GM23338 (cell line): ENCODE data around the gene AKR7A3. TPM values are rescaled to one million over a fixed set of nuclear protein-coding genes. Genes with fewer than 3 reads are reported as not detected.

Experiments used
- ATAC-seq: fragments of 200-7000 bp; cut with Tn5 transposase; 3 replicates; pipeline ENCODE4 v1.9.1; 2020
- DNase-seq: peaks from one replicate; pipeline ENCODE4 v3.0.0-alpha.2; 2015; ENCODE audit warnings: low spot score
- H2AFZ ChIP-seq: fragments of 200-600 bp; sonication (generic); 2 replicates; pipeline ENCODE4 v1.8.0; 2016; ENCODE audit warnings: antibody characterized with exemption, mild to moderate bottlenecking, moderate library complexity
- H3F3A ChIP-seq: fragments of 200-600 bp; sonication (generic); replicated peaks from 2 replicates; pipeline ENCODE4 v1.8.0; 2017; ENCODE audit warnings: antibody characterized with exemption, mixed run types, low read depth
- H3K27ac ChIP-seq: fragments of 200-600 bp; sonication (generic); 2 replicates; pipeline ENCODE4 v1.6.1; 2016; ENCODE audit warnings: low read depth
- H3K27me3 ChIP-seq: fragments of 200-600 bp; sonication (generic); 2 replicates; pipeline ENCODE4 v1.8.0; 2016; ENCODE audit warnings: mild to moderate bottlenecking, mixed run types, moderate library complexity; ENCODE audit not compliant: insufficient read depth
- H3K36me3 ChIP-seq: fragments of 200-600 bp; sonication (generic); 2 replicates; pipeline ENCODE4 v1.8.0; 2016; ENCODE audit warnings: mild to moderate bottlenecking; ENCODE audit not compliant: insufficient read depth
- H3K4me1 ChIP-seq: fragments of 200-600 bp; sonication (generic); 2 replicates; pipeline ENCODE4 v1.8.0; 2016; ENCODE audit warnings: mild to moderate bottlenecking, moderate library complexity; ENCODE audit not compliant: insufficient read depth
- H3K4me2 ChIP-seq: fragments of 200-600 bp; sonication (generic); 2 replicates; pipeline ENCODE4 v1.7.1; 2017; ENCODE audit warnings: mixed run types
- H3K4me3 ChIP-seq: fragments of 200-600 bp; sonication (generic); 2 replicates; pipeline ENCODE4 v1.6.1; 2016; ENCODE audit warnings: mixed run types
- H3K79me2 ChIP-seq: fragments of 200-600 bp; sonication (generic); replicated peaks from 2 replicates; pipeline ENCODE4 v1.8.0; 2017; ENCODE audit warnings: mild to moderate bottlenecking; ENCODE audit not compliant: insufficient read depth
- H3K9me2 ChIP-seq: fragments of 200-600 bp; sonication (generic); 2 replicates; pipeline ENCODE4 v1.8.0; 2017; ENCODE audit not compliant: insufficient read depth
- H4K20me1 ChIP-seq: fragments of 200-600 bp; sonication (generic); replicated peaks from 2 replicates; pipeline ENCODE4 v1.8.0; 2017; ENCODE audit warnings: mild to moderate bottlenecking; ENCODE audit not compliant: insufficient read depth
- H3K27ac Mint-ChIP-seq: 2 replicates; pipeline ENCODE4 v1.8.0; 2020; ENCODE audit warnings: inconsistent platforms, mild to moderate bottlenecking, moderate library complexity, mixed read lengths
- H3K27me3 Mint-ChIP-seq: 3 replicates; pipeline ENCODE4 v1.8.0; 2022; ENCODE audit warnings: low read depth, mild to moderate bottlenecking, moderate library complexity, mixed read lengths, inconsistent platforms; ENCODE audit not compliant: insufficient read depth, poor library complexity
- H3K36me3 Mint-ChIP-seq: 3 replicates; pipeline ENCODE4 v1.8.0; 2021; ENCODE audit warnings: low read depth, mild to moderate bottlenecking, inconsistent platforms, moderate library complexity, mixed read lengths
- H3K4me1 Mint-ChIP-seq: 3 replicates; pipeline ENCODE4 v1.8.0; 2020; ENCODE audit warnings: mild to moderate bottlenecking, inconsistent platforms, mixed read lengths
- H3K4me3 Mint-ChIP-seq: 3 replicates; pipeline ENCODE4 v1.8.0; 2021; ENCODE audit warnings: moderate library complexity, mild to moderate bottlenecking, inconsistent platforms, mixed read lengths
- H3K9me3 Mint-ChIP-seq: 3 replicates; pipeline ENCODE4 v1.8.0; 2020; ENCODE audit warnings: moderate library complexity, mild to moderate bottlenecking, inconsistent platforms, mixed read lengths
- CREB1 ChIP-seq: fragments of 250-450 bp; sonication (Bioruptor Pico); IDR thresholded peaks from 2 replicates; pipeline ENCODE4 v1.5.0; 2020; ENCODE audit warnings: low read depth, mild to moderate bottlenecking, moderate library complexity
- EZH2phosphoT487 ChIP-seq: fragments of 200-600 bp; sonication (generic); IDR thresholded peaks from one replicate; pipeline ENCODE4 v1.8.1; 2018; ENCODE audit warnings: antibody characterized with exemption; ENCODE audit not compliant: unreplicated experiment
- JUNB ChIP-seq: IDR thresholded peaks from one replicate; pipeline ENCODE4 v1.6.1; 2016; ENCODE audit warnings: antibody characterized with exemption; ENCODE audit not compliant: unreplicated experiment
- NANOG ChIP-seq: IDR thresholded peaks from 2 replicates; pipeline ENCODE4 v1.6.1; 2016; ENCODE audit warnings: antibody characterized with exemption, borderline replicate concordance
- POLR2AphosphoS5 ChIP-seq: IDR thresholded peaks from 2 replicates; pipeline ENCODE4 v1.6.1; 2016; ENCODE audit warnings: antibody characterized with exemption, low read depth
- STAT1 ChIP-seq: IDR thresholded peaks from one replicate; pipeline ENCODE4 v1.6.1; 2016; ENCODE audit warnings: antibody characterized with exemption; ENCODE audit not compliant: unreplicated experiment
- ZNF114 ChIP-seq: fragments of 250-450 bp; sonication (Bioruptor Pico); IDR thresholded peaks from 2 replicates; pipeline ENCODE4 v1.5.0; 2020; ENCODE audit warnings: mild to moderate bottlenecking, moderate library complexity
- polyA plus RNA-seq: library from polyadenylated mRNA; unstranded; fragments of >200 nt; fragmentation: Nextera tagmentation; extraction: Ambion mirVana; gene quantifications from 2 replicates; pipeline ENCODE4 v1.2.1, GENCODE V29; 2016
- total RNA-seq: library from RNA; depleted of rRNA; stranded (reverse); fragments of >200 nt; shearing (Covaris generic); gene quantifications from 2 replicates; pipeline ENCODE4 v1.2.3, GENCODE V29; 2014
- TF ChIP-seq, protein P1 (sequence below): IDR thresholded peaks from one replicate; pipeline ENCODE4 v1.6.1; 2018; ENCODE audit warnings: antibody characterized with exemption; ENCODE audit not compliant: unreplicated experiment
- TF ChIP-seq, protein P2 (sequence below): IDR thresholded peaks from 2 replicates; pipeline ENCODE4 v1.6.1; 2016; ENCODE audit warnings: antibody characterized with exemption
- TF ChIP-seq, protein P3 (sequence below): fragments of 250-450 bp; sonication (Bioruptor Pico); IDR thresholded peaks from 2 replicates; pipeline ENCODE4 v1.5.0; 2020; ENCODE audit warnings: mild to moderate bottlenecking, moderate library complexity
- TF ChIP-seq, protein P4 (sequence below), 2 experiments: fragments of 200-600 bp in 1 of 2; sonication (generic) in 1 of 2; conservative IDR thresholded peaks; 2 replicates each; pipeline versions ENCODE4 v1.5.1 to v1.6.1; 2016 to 2017; ENCODE audit warnings: antibody characterized with exemption in 2 of 2, low read depth in 2 of 2, mild to moderate bottlenecking in 2 of 2, moderate library complexity in 1 of 2

The AKR7A3 gene
- total and polyA plus RNA-seq, 2 experiments from 2014 or later: 0.14 to 0.86 TPM

DNA sequence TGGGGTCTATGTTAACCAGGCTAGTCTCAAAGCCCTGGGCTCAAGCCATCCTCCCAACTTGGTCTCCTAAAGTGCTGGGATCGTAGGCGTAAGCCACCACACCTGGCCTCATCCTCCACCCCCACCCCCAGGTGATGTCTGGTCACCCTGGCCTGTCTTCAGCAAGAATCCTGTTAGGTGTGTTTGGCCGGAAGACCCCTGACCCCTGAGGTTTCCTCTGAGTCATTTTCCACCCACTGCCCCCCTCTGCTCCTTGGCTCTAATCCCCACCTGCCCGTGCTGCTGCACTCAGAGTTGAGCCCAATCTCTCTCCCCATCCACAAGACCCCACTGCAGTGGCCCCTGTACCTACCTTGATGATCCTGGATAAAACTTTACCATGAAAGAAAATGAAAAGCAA lies 48.7 kb upstream of the AKR7A3 start:
- Histone ChIP-seq H3K27ac (no peak overlapping the region; the same call in 1 of the 2 replicates), H3K4me2 (peak overlapping the region; percentile 79; the same call in 1 of the 2 replicates), H3K9me2 (no peaks in the 10 kb centered on the region), H3K79me2 (no peaks in the 10 kb centered on the region), H2AFZ (no peak overlapping the region), H3K4me1 (peaks cover 11% of the 10 kb centered on the region), H3K27me3 (no peaks in the 10 kb centered on the region), H3K36me3 (no peaks in the 10 kb centered on the region), H3K4me3 (no peak overlapping the region), H3F3A (peaks cover 21% of the 10 kb centered on the region), H4K20me1 (no peaks in the 10 kb centered on the region; the same call in 1 of the 2 replicates)
- ATAC-seq (no peak), DNase-seq (no peak)
- Mint-ChIP-seq H3K4me1 (peaks cover 39% of the 10 kb centered on the region), H3K4me3 (no peak overlapping the region), H3K9me3 (no peaks in the 10 kb centered on the region), H3K27ac (peak overlapping the region; percentile 99), H3K36me3 (peaks cover 27% of the 10 kb centered on the region), H3K27me3 (peaks cover 33% of the 10 kb centered on the region)
- TF ChIP-seq NANOG (no peak), JUNB (no peak), EZH2phosphoT487 (no peak), ZNF114 (no peak), CREB1 (CRISPR knock-in tag) (no peak), STAT1 (no peak), POLR2AphosphoS5 (no peak; the same call in 1 of the 2 replicates)
- TF ChIP-seq, protein P1, sequence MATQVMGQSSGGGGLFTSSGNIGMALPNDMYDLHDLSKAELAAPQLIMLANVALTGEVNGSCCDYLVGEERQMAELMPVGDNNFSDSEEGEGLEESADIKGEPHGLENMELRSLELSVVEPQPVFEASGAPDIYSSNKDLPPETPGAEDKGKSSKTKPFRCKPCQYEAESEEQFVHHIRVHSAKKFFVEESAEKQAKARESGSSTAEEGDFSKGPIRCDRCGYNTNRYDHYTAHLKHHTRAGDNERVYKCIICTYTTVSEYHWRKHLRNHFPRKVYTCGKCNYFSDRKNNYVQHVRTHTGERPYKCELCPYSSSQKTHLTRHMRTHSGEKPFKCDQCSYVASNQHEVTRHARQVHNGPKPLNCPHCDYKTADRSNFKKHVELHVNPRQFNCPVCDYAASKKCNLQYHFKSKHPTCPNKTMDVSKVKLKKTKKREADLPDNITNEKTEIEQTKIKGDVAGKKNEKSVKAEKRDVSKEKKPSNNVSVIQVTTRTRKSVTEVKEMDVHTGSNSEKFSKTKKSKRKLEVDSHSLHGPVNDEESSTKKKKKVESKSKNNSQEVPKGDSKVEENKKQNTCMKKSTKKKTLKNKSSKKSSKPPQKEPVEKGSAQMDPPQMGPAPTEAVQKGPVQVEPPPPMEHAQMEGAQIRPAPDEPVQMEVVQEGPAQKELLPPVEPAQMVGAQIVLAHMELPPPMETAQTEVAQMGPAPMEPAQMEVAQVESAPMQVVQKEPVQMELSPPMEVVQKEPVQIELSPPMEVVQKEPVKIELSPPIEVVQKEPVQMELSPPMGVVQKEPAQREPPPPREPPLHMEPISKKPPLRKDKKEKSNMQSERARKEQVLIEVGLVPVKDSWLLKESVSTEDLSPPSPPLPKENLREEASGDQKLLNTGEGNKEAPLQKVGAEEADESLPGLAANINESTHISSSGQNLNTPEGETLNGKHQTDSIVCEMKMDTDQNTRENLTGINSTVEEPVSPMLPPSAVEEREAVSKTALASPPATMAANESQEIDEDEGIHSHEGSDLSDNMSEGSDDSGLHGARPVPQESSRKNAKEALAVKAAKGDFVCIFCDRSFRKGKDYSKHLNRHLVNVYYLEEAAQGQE: no peak
- TF ChIP-seq, protein P2, sequence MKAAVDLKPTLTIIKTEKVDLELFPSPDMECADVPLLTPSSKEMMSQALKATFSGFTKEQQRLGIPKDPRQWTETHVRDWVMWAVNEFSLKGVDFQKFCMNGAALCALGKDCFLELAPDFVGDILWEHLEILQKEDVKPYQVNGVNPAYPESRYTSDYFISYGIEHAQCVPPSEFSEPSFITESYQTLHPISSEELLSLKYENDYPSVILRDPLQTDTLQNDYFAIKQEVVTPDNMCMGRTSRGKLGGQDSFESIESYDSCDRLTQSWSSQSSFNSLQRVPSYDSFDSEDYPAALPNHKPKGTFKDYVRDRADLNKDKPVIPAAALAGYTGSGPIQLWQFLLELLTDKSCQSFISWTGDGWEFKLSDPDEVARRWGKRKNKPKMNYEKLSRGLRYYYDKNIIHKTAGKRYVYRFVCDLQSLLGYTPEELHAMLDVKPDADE: no peak
- TF ChIP-seq, protein P3, sequence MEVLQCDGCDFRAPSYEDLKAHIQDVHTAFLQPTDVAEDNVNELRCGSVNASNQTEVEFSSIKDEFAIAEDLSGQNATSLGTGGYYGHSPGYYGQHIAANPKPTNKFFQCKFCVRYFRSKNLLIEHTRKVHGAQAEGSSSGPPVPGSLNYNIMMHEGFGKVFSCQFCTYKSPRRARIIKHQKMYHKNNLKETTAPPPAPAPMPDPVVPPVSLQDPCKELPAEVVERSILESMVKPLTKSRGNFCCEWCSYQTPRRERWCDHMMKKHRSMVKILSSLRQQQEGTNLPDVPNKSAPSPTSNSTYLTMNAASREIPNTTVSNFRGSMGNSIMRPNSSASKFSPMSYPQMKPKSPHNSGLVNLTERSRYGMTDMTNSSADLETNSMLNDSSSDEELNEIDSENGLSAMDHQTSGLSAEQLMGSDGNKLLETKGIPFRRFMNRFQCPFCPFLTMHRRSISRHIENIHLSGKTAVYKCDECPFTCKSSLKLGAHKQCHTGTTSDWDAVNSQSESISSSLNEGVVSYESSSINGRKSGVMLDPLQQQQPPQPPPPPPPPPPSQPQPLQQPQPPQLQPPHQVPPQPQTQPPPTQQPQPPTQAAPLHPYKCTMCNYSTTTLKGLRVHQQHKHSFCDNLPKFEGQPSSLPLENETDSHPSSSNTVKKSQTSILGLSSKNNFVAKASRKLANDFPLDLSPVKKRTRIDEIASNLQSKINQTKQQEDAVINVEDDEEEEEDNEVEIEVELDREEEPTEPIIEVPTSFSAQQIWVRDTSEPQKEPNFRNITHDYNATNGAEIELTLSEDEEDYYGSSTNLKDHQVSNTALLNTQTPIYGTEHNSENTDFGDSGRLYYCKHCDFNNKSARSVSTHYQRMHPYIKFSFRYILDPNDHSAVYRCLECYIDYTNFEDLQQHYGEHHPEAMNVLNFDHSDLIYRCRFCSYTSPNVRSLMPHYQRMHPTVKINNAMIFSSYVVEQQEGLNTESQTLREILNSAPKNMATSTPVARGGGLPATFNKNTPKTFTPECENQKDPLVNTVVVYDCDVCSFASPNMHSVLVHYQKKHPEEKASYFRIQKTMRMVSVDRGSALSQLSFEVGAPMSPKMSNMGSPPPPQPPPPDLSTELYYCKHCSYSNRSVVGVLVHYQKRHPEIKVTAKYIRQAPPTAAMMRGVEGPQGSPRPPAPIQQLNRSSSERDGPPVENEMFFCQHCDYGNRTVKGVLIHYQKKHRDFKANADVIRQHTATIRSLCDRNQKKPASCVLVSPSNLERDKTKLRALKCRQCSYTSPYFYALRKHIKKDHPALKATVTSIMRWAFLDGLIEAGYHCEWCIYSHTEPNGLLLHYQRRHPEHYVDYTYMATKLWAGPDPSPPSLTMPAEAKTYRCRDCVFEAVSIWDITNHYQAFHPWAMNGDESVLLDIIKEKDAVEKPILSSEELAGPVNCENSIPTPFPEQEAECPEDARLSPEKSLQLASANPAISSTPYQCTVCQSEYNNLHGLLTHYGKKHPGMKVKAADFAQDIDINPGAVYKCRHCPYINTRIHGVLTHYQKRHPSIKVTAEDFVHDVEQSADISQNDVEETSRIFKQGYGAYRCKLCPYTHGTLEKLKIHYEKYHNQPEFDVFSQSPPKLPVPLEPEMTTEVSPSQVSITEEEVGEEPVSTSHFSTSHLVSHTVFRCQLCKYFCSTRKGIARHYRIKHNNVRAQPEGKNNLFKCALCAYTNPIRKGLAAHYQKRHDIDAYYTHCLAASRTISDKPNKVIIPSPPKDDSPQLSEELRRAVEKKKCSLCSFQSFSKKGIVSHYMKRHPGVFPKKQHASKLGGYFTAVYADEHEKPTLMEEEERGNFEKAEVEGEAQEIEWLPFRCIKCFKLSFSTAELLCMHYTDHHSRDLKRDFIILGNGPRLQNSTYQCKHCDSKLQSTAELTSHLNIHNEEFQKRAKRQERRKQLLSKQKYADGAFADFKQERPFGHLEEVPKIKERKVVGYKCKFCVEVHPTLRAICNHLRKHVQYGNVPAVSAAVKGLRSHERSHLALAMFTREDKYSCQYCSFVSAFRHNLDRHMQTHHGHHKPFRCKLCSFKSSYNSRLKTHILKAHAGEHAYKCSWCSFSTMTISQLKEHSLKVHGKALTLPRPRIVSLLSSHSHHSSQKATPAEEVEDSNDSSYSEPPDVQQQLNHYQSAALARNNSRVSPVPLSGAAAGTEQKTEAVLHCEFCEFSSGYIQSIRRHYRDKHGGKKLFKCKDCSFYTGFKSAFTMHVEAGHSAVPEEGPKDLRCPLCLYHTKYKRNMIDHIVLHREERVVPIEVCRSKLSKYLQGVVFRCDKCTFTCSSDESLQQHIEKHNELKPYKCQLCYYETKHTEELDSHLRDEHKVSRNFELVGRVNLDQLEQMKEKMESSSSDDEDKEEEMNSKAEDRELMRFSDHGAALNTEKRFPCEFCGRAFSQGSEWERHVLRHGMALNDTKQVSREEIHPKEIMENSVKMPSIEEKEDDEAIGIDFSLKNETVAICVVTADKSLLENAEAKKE (CRISPR knock-in tag): no peak
- TF ChIP-seq, protein P4, sequence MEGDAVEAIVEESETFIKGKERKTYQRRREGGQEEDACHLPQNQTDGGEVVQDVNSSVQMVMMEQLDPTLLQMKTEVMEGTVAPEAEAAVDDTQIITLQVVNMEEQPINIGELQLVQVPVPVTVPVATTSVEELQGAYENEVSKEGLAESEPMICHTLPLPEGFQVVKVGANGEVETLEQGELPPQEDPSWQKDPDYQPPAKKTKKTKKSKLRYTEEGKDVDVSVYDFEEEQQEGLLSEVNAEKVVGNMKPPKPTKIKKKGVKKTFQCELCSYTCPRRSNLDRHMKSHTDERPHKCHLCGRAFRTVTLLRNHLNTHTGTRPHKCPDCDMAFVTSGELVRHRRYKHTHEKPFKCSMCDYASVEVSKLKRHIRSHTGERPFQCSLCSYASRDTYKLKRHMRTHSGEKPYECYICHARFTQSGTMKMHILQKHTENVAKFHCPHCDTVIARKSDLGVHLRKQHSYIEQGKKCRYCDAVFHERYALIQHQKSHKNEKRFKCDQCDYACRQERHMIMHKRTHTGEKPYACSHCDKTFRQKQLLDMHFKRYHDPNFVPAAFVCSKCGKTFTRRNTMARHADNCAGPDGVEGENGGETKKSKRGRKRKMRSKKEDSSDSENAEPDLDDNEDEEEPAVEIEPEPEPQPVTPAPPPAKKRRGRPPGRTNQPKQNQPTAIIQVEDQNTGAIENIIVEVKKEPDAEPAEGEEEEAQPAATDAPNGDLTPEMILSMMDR (conservative IDR thresholded peaks at IDR 0.05; ENCODE audit: low read depth in 2 of 2): no peak
